Measurements from ENCODE around the gene LMNTD2.

The LMNTD2 gene

DNA sequence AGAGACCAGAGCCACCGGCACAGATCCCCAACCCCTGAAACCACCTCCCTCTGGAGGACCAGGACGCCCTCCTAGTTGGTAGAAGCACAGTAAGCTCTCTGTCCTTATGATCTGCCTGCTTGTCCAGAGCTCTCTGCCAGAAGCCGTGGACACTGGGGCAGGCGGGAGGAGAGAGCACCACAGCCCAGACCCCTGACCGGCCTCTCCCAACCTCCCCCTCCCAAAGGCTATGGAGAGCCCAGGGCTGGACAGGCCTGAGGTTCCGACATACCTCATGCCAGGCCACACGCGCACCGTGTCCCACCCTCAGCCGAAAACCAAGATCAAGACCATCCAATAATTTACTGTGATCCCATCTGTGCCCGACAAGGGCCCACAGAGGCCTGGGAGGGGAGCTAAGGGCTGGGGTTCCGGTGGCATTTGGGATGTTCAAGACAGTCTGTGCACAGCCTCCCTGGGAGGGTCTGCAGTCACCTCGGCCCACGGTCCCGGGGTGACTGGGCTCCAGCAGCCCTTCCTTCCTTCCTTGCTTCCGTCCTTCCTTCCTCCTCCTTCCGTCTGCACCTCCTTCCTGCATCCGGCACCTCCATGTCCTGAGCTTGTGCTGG lies 28.5 kb downstream of the LMNTD2 start:
- Histone ChIP-seq H3K27me3 (ENCODE audit: insufficient read depth, poor library complexity, severe bottlenecking) (no peaks in the 10 kb centered on the region), H3K4me3 (replicated peaks; ENCODE audit: insufficient read depth, low read length) (no peak overlapping the region), H3K27ac (replicated peaks) (no peak overlapping the region)
- no peak for TF ChIP-seq SPI1 (IDR thresholded peaks at IDR 0.05; ENCODE audit: borderline replicate concordance, low read depth)
- TF ChIP-seq, protein P1, sequence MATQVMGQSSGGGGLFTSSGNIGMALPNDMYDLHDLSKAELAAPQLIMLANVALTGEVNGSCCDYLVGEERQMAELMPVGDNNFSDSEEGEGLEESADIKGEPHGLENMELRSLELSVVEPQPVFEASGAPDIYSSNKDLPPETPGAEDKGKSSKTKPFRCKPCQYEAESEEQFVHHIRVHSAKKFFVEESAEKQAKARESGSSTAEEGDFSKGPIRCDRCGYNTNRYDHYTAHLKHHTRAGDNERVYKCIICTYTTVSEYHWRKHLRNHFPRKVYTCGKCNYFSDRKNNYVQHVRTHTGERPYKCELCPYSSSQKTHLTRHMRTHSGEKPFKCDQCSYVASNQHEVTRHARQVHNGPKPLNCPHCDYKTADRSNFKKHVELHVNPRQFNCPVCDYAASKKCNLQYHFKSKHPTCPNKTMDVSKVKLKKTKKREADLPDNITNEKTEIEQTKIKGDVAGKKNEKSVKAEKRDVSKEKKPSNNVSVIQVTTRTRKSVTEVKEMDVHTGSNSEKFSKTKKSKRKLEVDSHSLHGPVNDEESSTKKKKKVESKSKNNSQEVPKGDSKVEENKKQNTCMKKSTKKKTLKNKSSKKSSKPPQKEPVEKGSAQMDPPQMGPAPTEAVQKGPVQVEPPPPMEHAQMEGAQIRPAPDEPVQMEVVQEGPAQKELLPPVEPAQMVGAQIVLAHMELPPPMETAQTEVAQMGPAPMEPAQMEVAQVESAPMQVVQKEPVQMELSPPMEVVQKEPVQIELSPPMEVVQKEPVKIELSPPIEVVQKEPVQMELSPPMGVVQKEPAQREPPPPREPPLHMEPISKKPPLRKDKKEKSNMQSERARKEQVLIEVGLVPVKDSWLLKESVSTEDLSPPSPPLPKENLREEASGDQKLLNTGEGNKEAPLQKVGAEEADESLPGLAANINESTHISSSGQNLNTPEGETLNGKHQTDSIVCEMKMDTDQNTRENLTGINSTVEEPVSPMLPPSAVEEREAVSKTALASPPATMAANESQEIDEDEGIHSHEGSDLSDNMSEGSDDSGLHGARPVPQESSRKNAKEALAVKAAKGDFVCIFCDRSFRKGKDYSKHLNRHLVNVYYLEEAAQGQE (IDR thresholded peaks at IDR 0.05; ENCODE audit: insufficient replicate concordance, low read depth) = no peak
- TF ChIP-seq GABPA (IDR thresholded peaks at IDR 0.05; ENCODE audit: low read depth) = no peak
- no peak for TF ChIP-seq POLR2AphosphoS5 (IDR thresholded peaks at IDR 0.05; ENCODE audit: low read depth)
- TF ChIP-seq, protein P2, sequence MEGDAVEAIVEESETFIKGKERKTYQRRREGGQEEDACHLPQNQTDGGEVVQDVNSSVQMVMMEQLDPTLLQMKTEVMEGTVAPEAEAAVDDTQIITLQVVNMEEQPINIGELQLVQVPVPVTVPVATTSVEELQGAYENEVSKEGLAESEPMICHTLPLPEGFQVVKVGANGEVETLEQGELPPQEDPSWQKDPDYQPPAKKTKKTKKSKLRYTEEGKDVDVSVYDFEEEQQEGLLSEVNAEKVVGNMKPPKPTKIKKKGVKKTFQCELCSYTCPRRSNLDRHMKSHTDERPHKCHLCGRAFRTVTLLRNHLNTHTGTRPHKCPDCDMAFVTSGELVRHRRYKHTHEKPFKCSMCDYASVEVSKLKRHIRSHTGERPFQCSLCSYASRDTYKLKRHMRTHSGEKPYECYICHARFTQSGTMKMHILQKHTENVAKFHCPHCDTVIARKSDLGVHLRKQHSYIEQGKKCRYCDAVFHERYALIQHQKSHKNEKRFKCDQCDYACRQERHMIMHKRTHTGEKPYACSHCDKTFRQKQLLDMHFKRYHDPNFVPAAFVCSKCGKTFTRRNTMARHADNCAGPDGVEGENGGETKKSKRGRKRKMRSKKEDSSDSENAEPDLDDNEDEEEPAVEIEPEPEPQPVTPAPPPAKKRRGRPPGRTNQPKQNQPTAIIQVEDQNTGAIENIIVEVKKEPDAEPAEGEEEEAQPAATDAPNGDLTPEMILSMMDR (IDR thresholded peaks at IDR 0.05; ENCODE audit: insufficient read depth, low read length) = no peak
- DNase-seq (ENCODE audit: low read depth in 1 of 2, low spot score in 1 of 2) = no peak

DNA sequence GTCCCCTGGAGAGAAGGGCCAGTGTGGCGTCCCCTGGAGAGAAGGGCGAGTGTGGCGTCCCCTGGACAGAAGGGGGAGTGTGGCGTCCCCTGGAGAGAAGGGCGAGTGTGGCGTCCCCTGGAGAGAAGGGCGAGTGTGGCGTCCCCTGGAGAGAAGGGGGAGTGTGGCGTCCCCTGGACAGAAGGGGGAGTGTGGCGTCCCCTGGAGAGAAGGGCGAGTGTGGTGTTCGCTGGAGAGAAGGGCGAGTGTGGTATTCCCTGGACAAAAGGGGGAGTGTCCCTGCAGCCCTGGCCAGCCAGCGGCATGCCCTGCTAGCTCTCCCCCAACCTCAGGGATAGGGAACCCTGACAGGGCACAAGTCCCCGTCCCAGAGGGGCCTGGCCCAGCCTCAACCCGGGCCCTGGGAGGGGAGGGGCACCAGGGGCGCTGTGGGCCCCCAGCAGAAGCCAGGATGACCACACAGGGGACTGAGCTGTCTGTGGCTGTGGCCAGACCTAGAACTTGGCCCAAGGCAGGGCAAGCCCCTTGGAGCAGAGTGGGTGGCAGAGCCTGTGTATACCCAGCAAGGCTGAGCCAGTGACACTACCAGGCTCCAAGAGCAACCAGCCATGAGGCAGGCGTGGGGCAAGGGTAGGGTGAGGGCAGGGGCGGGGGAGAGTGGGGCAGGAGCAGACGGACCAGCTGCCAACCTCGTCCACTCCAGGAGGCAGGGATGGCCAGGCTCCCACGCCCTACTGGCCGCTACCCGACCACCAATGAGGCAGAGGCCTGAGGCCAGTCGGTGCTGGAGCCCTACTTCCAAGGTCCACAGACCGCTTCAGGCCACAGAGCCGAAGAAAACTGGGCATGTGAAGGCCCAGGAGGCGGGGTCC lies 29.3 kb downstream of the LMNTD2 start:
- Histone ChIP-seq H3K27ac (replicated peaks) (no peak overlapping the region), H3K27me3 (ENCODE audit: insufficient read depth, poor library complexity, severe bottlenecking) (no peaks in the 10 kb centered on the region), H3K4me3 (replicated peaks; ENCODE audit: insufficient read depth, low read length) (no peak overlapping the region)
- TF ChIP-seq GABPA (IDR thresholded peaks at IDR 0.05; ENCODE audit: low read depth) (no peak), SPI1 (IDR thresholded peaks at IDR 0.05; ENCODE audit: borderline replicate concordance, low read depth) (no peak), POLR2AphosphoS5 (IDR thresholded peaks at IDR 0.05; ENCODE audit: low read depth) (no peak)
- TF ChIP-seq, protein P1 (IDR thresholded peaks at IDR 0.05; ENCODE audit: insufficient replicate concordance, low read depth) = no peak
- TF ChIP-seq, protein P2 (IDR thresholded peaks at IDR 0.05; ENCODE audit: insufficient read depth, low read length) = no peak
- DNase-seq (ENCODE audit: low read depth in 1 of 2, low spot score in 1 of 2) = no peak

DNA sequence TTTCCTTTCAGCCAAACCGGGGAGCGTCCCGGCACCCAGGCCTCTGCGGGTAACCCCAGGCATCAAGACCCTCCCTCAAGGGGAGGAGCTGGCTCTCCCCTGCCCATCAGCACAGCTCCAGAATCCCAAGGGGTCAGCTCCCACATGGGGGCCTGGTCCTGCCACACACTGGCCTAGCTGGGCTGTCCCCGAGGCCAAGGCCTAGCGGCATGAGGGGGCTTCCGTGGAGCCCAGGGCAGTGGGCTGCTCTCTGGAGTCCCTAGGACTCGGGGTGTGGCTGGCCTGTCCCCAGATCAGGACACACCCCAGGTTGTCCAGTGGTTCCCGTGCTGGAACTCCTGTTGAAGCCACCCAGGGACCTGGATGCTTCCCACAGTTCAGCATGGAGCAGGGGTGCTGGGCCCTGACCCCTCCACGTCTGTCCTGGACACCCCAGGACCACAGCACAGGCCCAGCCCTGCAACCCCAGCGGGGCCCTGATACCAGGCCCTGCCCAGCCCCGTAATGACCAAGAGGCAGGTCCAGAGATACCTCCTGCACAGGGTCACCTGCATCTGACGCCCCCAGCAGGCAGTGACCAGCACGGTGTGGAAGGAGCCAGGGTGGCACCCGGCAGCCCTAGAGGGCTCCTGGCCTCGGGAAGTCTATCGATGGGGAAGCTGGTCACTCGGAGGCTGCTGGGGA lies 30.7 kb downstream of the LMNTD2 start:
- TF ChIP-seq, protein P2 (IDR thresholded peaks at IDR 0.05; ENCODE audit: insufficient read depth, low read length) = no peak
- TF ChIP-seq POLR2AphosphoS5 (IDR thresholded peaks at IDR 0.05; ENCODE audit: low read depth) (no peak), GABPA (IDR thresholded peaks at IDR 0.05; ENCODE audit: low read depth) (no peak), SPI1 (IDR thresholded peaks at IDR 0.05; ENCODE audit: borderline replicate concordance, low read depth) (no peak)
- TF ChIP-seq, protein P1 (IDR thresholded peaks at IDR 0.05; ENCODE audit: insufficient replicate concordance, low read depth) = no peak
- Histone ChIP-seq H3K27ac (replicated peaks) (no peak overlapping the region), H3K27me3 (ENCODE audit: insufficient read depth, poor library complexity, severe bottlenecking) (no peaks in the 10 kb centered on the region), H3K4me3 (replicated peaks; ENCODE audit: insufficient read depth, low read length) (no peak overlapping the region)
- DNase-seq (ENCODE audit: low read depth in 1 of 2, low spot score in 1 of 2) = no peak
